Prostate gland (tissue), 2 donors: Measurements from ENCODE around the gene FAM83B. TPM values are rescaled to one million over a fixed set of nuclear protein-coding genes. Genes with fewer than 3 reads are reported as not detected.
"Not testable (repeated sequence)": the region's sequence is repeated elsewhere in the genome, so short reads cannot be mapped to it uniquely, and the experiment has no call there.

Experiments
- DNase-seq: peaks from one replicate; pipeline ENCODE4 v3.0.0-alpha.2; 2019; ENCODE audit warnings: low spot score
- H3K27ac ChIP-seq, 2 donors: fragments of 200-600 bp; sonication (generic); 2 replicates each; pipeline ENCODE4 v1.5.1; 2017 to 2019
- H3K27me3 ChIP-seq: fragments of 200-600 bp; sonication (generic); replicated peaks from 2 replicates; pipeline ENCODE4 v1.5.1; 2019; ENCODE audit not compliant: insufficient read depth
- H3K36me3 ChIP-seq, 2 donors: fragments of 200-600 bp; sonication (generic); 1 replicate in 1 of 2; 2 replicates in 1 of 2; pipeline versions ENCODE4 v1.5.1 to v1.8.1; 2017 to 2019
- H3K4me1 ChIP-seq: fragments of 200-600 bp; sonication (generic); replicated peaks from 2 replicates; pipeline ENCODE4 v1.5.1; 2019
- H3K4me3 ChIP-seq, 2 donors: fragments of 200-600 bp; sonication (generic); 2 replicates each; pipeline ENCODE4 v1.5.1; 2017 to 2019
- H3K9me3 ChIP-seq: fragments of 200-600 bp; sonication (generic); 2 replicates; pipeline ENCODE4 v1.5.1; 2017
- POLR2A ChIP-seq: fragments of 450-650 bp; IDR thresholded peaks from one replicate; pipeline ENCODE4 v1.6.1; 2016; ENCODE audit warnings: antibody characterized with exemption, mild to moderate bottlenecking
- POLR2AphosphoS5 ChIP-seq: sonication (generic); formaldehyde crosslinking; IDR thresholded peaks from one replicate; pipeline ENCODE4 v1.6.1; 2017; ENCODE audit warnings: antibody characterized with exemption
- WGBS: methylation state at CpG from one replicate; pipeline ENCODE4 v1.1.5; 2018; 5-methylcytosine and 5-hydroxymethylcytosine counted together
- intact Hi-C: fragments of 100-400 bp; cut with DNase I; formaldehyde crosslinking; loops from one replicate; pipeline ENCODE4 v1.14.2; 2022
- total RNA-seq, 2 donors: library from RNA; depleted of rRNA; stranded (reverse); fragments of >200 nt; gene quantifications; one replicate each; pipeline ENCODE4 v1.1.0, GENCODE V29; 2016
- TF ChIP-seq, protein P1 (sequence below), 4 experiments: fragments of 200-600 bp in 2 of 4; fragments of 450-650 bp in 2 of 4; sonication (generic) in 2 of 4; IDR thresholded peaks; 1 replicate in 3 of 4; 2 replicates in 1 of 4; pipeline ENCODE4 v1.5.1; 2016 to 2019; ENCODE audit warnings: antibody characterized with exemption in 4 of 4, mild to moderate bottlenecking in 2 of 4, moderate library complexity in 2 of 4

Gene FAM83B
- total RNA-seq, 2 donors from 2014 or later, result 4.0 to 14.3 TPM

DNA sequence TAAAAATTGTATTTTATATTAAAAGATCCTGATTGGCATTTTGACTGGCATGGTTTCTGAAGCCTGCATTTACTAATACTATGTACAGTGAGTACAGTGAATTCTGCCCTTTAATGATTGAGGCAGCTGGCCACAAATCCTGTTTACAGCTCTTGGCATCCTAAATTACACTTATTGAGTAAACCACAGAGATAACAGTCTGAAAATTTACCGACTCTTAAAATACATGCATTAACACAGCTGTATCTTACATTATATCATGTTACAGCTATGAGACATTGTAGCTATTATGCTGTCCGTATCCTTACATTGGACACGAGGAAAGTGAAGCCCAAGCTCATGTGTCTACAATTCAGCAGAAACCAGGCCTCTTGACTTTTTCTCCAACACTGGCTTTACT is 90.8 kb downstream of the FAM83B start:
- WGBS, result 66% methylated on average over 3 of the region's 3 CpGs
- Histone ChIP-seq H3K4me3 (no peak overlapping the region), H3K4me1 (no peaks in the 10 kb centered on the region), H3K36me3 (no peaks in the 10 kb centered on the region), H3K9me3 (no peaks in the 10 kb centered on the region), H3K27ac (no peak overlapping the region), H3K27me3 (no peaks in the 10 kb centered on the region)
- intact Hi-C loops, result no loop called here
- TF ChIP-seq, protein P1, sequence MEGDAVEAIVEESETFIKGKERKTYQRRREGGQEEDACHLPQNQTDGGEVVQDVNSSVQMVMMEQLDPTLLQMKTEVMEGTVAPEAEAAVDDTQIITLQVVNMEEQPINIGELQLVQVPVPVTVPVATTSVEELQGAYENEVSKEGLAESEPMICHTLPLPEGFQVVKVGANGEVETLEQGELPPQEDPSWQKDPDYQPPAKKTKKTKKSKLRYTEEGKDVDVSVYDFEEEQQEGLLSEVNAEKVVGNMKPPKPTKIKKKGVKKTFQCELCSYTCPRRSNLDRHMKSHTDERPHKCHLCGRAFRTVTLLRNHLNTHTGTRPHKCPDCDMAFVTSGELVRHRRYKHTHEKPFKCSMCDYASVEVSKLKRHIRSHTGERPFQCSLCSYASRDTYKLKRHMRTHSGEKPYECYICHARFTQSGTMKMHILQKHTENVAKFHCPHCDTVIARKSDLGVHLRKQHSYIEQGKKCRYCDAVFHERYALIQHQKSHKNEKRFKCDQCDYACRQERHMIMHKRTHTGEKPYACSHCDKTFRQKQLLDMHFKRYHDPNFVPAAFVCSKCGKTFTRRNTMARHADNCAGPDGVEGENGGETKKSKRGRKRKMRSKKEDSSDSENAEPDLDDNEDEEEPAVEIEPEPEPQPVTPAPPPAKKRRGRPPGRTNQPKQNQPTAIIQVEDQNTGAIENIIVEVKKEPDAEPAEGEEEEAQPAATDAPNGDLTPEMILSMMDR (IDR thresholded peaks at IDR 0.05), result no peak
- no peak for TF ChIP-seq POLR2AphosphoS5
- no peak for TF ChIP-seq POLR2A
- no peak for DNase-seq

GRCh38 chr6:54957698-54958097 is 111.1 kb downstream of the FAM83B start:
- H3K4me1 ChIP-seq, result no peaks in the 10 kb centered on the region
- no peak overlapping the region for H3K27ac ChIP-seq
- no peak overlapping the region for H3K4me3 ChIP-seq
- no peaks in the 10 kb centered on the region for H3K27me3 ChIP-seq
- no peaks in the 10 kb centered on the region for H3K9me3 ChIP-seq
- TF ChIP-seq POLR2AphosphoS5, result no peak
- TF ChIP-seq, protein P1 (IDR thresholded peaks at IDR 0.05), result no peak
- TF ChIP-seq POLR2A, result no peak
- no peaks in the 10 kb centered on the region for H3K36me3 ChIP-seq
- no peak for DNase-seq
- intact Hi-C loops, result no loop called here

- intact Hi-C loops, result no loop called here
- WGBS, result 61% methylated on average over 3 of the region's 3 CpGs
- Histone ChIP-seq H3K4me3 (no peak overlapping the region), H3K36me3 (no peaks in the 10 kb centered on the region), H3K27me3 (no peaks in the 10 kb centered on the region), H3K9me3 (no peaks in the 10 kb centered on the region), H3K4me1 (no peaks in the 10 kb centered on the region), H3K27ac (no peak overlapping the region)
- DNase-seq, result no peak
- TF ChIP-seq POLR2A (no peak), POLR2AphosphoS5 (no peak)
- TF ChIP-seq, protein P1 (IDR thresholded peaks at IDR 0.05), result no peak
These were observed 111.9 kb downstream of the FAM83B start for GRCh38 chr6:54958446-54958845.

GRCh38 chr6:54959820-54960219 is 113.2 kb downstream of the FAM83B start:
- TF ChIP-seq POLR2A (no peak), POLR2AphosphoS5 (no peak)
- TF ChIP-seq, protein P1 (IDR thresholded peaks at IDR 0.05), result no peak
- Histone ChIP-seq H3K4me1 (no peaks in the 10 kb centered on the region), H3K36me3 (no peaks in the 10 kb centered on the region), H3K9me3 (no peaks in the 10 kb centered on the region), H3K27ac (no peak overlapping the region), H3K27me3 (no peaks in the 10 kb centered on the region), H3K4me3 (no peak overlapping the region)
- WGBS, result 72% methylated on average over 4 of the region's 4 CpGs
- intact Hi-C loops, result no loop called here
- DNase-seq, result no peak

- intact Hi-C loops, H3K27me3 ChIP-seq, H3K9me3 ChIP-seq, H3K36me3 ChIP-seq, DNase-seq, H3K4me3 ChIP-seq, H3K4me1 ChIP-seq, H3K27ac ChIP-seq: not testable (repeated sequence)
- WGBS, result 88% methylated on average over 23 of the region's 23 CpGs
These were observed 114.8 kb downstream of the FAM83B start for GRCh38 chr6:54961372-54961771.
